RWPE1 (cell line): Measurements from ENCODE around the gene NUDT21.

Experiments
- CTCF ChIA-PET: fragments of 350-600 bp; sonication (Branson Sonifier 250); formaldehyde crosslinking; extraction: SDS; loops from one replicate; lab custom pipeline; 2021; lab: Yijun Ruan, JAX
- POLR2A ChIA-PET: fragments of 400-600 bp; formaldehyde crosslinking; extraction: SDS; loops from one replicate; lab custom pipeline; 2020; ENCODE audit warnings: antibody characterized with exemption; ENCODE audit not compliant: low non-redundant PET; lab: Yijun Ruan, JAX
- DNase-seq: peaks from one replicate; pipeline ENCODE4 v3.0.0; 2012; ENCODE audit warnings: low spot score
- H3K27ac ChIP-seq: fragments of 450-650 bp; 2 replicates; pipeline ENCODE4 v1.5.1; 2017
- TF ChIP-seq, protein P1 (sequence below): fragments of 450-650 bp; conservative IDR thresholded peaks from 2 replicates; pipeline ENCODE4 v1.5.1; 2017; ENCODE audit warnings: low read depth, mild to moderate bottlenecking

NUDT21 gene

DNA sequence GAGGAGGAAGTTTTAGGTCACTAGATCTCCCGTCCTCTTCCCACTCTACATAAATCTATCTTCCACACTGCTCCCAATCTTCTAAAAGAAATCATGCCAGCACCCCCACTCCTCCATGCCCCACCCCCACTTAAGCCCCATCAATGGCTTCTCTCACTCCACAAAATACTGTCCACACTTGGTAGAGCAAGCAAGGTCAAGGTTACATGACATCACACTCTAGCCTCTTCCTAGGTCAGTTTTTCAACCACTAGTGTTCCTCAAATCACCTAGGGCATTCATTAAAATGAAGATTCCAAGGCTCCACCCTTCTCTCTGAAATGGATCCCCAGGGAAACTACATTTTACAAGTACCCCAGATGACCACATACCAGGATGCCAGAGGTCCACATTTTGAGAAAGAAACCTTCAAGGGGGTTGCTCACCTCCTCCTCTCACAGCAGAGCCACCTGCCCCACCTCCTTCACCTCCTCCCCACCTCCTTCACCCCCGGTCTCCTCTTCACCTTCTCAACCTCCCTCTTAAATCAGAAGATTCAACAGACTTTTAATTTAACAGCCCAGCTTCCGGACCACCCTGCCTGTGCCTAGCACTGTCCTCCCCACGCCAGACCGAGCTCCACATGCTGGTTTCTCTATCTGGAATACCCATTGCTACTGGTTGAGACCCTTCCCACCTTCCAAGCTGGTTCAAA is 29.0 kb downstream of the NUDT21 start:
- ChIA-PET POLR2A (no interaction called here), CTCF (no interaction called here)

GRCh38 chr16:56421313-56421712 is 29.8 kb downstream of the NUDT21 start:
- no peak overlapping the region for H3K27ac ChIP-seq
- TF ChIP-seq, protein P1, sequence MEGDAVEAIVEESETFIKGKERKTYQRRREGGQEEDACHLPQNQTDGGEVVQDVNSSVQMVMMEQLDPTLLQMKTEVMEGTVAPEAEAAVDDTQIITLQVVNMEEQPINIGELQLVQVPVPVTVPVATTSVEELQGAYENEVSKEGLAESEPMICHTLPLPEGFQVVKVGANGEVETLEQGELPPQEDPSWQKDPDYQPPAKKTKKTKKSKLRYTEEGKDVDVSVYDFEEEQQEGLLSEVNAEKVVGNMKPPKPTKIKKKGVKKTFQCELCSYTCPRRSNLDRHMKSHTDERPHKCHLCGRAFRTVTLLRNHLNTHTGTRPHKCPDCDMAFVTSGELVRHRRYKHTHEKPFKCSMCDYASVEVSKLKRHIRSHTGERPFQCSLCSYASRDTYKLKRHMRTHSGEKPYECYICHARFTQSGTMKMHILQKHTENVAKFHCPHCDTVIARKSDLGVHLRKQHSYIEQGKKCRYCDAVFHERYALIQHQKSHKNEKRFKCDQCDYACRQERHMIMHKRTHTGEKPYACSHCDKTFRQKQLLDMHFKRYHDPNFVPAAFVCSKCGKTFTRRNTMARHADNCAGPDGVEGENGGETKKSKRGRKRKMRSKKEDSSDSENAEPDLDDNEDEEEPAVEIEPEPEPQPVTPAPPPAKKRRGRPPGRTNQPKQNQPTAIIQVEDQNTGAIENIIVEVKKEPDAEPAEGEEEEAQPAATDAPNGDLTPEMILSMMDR: no peak
- ChIA-PET CTCF (no interaction called here), POLR2A (no interaction called here)
- no peak for DNase-seq

More for the DNA sequence above, 29.0 kb downstream of the NUDT21 start:
- TF ChIP-seq, protein P1: no peak
- H3K27ac ChIP-seq: no peak overlapping the region
- DNase-seq: no peak

DNA sequence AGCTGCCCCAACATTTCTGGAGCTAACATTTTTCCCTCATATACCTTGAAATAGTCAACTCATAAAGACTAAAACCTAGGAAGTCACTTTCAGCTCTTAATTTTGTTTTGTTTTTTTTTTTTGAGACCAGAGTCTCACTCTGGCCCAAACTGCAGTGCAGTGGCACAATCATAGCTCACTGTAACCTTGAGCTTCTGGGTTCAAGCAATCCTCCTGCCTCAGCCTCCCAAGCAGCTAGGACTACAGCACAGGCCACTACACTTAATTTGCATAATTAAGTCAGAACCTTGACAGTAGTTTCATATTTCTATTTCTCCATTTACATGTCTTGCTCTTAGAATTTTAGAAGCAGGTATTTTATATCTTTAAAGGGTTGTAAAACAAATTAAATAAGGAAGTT is 30.5 kb downstream of the NUDT21 start:
- ChIA-PET POLR2A (no interaction called here), CTCF (no interaction called here)
- TF ChIP-seq, protein P1: no peak
- DNase-seq: no peak
- no peak overlapping the region for H3K27ac ChIP-seq

- ChIA-PET CTCF (interaction anchor here (0.6 kb wide), 1 partner anchor 66 kb away, joined by 3 read pairs; no protein-coding TSS in a partner anchor), POLR2A (no interaction called here)
- peak overlapping the region; percentile 22; the same call in 1 of the 2 replicates for H3K27ac ChIP-seq
- no peak for DNase-seq
- TF ChIP-seq, protein P1: no peak
These were observed 31.2 kb downstream of the NUDT21 start for GRCh38 chr16:56419740-56420548.

- no peak overlapping the region for H3K27ac ChIP-seq
- TF ChIP-seq, protein P1: no peak
- ChIA-PET CTCF (interaction anchor here (0.6 to 0.7 kb wide), 2 partner anchors 452 to 952 kb away, joined by 3 to 4 read pairs; no protein-coding TSS in a partner anchor), POLR2A (no interaction called here)
- DNase-seq: no peak
These were observed 34.0 kb downstream of the NUDT21 start for GRCh38 chr16:56417138-56417537.

DNA sequence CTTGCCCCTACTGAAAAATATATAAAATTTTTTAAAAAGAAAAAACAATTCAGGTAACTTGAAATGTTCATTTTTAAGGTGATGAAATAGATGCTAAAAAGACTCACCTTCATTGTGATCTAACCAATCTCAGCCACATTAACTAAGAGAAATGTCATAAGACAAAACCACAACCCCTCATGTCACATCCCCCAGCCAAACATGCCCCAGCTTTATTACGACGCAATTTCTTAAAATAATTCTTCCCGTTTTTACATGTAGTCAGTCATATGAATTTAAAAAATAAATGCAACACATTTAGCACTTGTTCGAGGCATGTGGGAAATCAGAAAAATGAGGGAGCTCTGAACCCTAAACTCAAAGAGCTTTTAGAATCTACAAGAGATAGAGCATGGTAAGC is 35.3 kb downstream of the NUDT21 start:
- ChIA-PET CTCF (no interaction called here), POLR2A (no interaction called here)
- H3K27ac ChIP-seq: no peak overlapping the region
- TF ChIP-seq, protein P1: no peak
- no peak for DNase-seq
